Ascending aorta (tissue), 2 donors: ENCODE data around the gene PHF12. TPM values are rescaled to one million over a fixed set of nuclear protein-coding genes. Genes with fewer than 3 reads are reported as not detected.

Experiments
- DNase-seq, 2 donors: peaks; one replicate each; pipeline ENCODE4 v3.0.0-alpha.2; 2019; ENCODE audit warnings: low spot score in 2 of 2
- H3K27ac ChIP-seq, 2 donors: fragments of 200-600 bp; sonication (generic); one replicate each; pipeline ENCODE4 v1.5.1; 2016 to 2017; ENCODE audit warnings: mild to moderate bottlenecking in 1 of 2
- H3K27me3 ChIP-seq: fragments of 200-600 bp; sonication (generic); one replicate; pipeline ENCODE4 v1.5.1; 2017
- H3K36me3 ChIP-seq, 2 donors: fragments of 200-600 bp; sonication (generic); one replicate each; pipeline ENCODE4 v1.5.1; 2016
- H3K4me1 ChIP-seq, 2 donors: fragments of 200-600 bp; sonication (generic); one replicate each; pipeline ENCODE4 v1.5.1; 2016 to 2017; ENCODE audit warnings: mild to moderate bottlenecking in 1 of 2
- H3K4me3 ChIP-seq, 2 donors: fragments of 200-600 bp; sonication (generic); one replicate each; pipeline ENCODE4 v1.5.1; 2016 to 2017; ENCODE audit warnings: mild to moderate bottlenecking in 1 of 2
- H3K9me3 ChIP-seq, 2 donors: fragments of 200-600 bp; sonication (generic); one replicate each; pipeline ENCODE4 v1.5.1; 2016
- intact Hi-C: fragments of 100-400 bp; cut with DNase I; formaldehyde crosslinking; loops from one replicate; pipeline ENCODE4 v1.15.1; 2023
- total RNA-seq: library from RNA; depleted of rRNA; stranded (reverse); fragments of >200 nt; gene quantifications from one replicate; pipeline ENCODE4 v1.1.0, GENCODE V29; 2016
- TF ChIP-seq, protein P1 (sequence below), 3 experiments: fragments of 200-600 bp in 2 of 3; fragments of 450-650 bp in 1 of 3; sonication (generic) in 2 of 3; IDR thresholded peaks; one replicate each; pipeline ENCODE4 v1.5.1; 2016 to 2019; ENCODE audit warnings: antibody characterized with exemption in 3 of 3, mild to moderate bottlenecking in 1 of 3, moderate library complexity in 1 of 3

The PHF12 gene
- total RNA-seq, 1 donor from 2014 or later, result 35.0 TPM

DNA sequence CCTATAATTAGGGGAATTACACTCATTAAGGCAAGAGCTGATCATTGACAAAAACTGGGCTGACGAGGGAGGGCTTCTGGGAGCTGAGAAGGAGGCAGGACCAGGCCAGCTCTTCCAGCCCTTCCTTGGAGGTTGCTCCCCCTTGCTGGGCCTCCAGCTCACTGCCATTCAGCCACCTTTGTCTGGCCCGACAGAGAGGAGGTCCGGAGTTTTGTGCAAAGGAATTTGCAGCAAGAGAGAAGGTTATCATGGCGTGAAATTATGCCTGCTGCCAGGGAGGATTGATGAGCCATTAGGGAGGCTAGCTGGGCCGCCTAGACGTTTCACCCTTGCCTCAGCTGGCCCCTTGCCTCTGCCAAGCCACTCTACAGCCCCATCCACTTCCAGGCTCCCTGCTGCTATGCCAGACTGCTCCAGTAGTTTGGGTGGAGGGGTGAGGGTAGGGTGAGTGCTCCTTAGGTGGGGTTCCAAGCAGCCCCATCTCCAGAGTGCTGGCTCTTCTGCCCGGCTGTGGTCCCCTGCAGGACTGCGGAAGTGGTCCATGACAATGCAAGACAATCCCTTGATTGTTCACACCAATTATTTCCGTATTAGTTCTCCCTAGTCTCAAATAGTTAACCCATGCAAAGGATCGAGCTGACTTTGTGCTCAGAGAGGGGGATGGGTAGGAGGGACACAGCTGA is 17.1 kb upstream of the PHF12 start:
- H3K36me3 ChIP-seq, result no peaks in the 10 kb centered on the region
- no peaks in the 10 kb centered on the region for H3K4me1 ChIP-seq
- H3K9me3 ChIP-seq, result no peaks in the 10 kb centered on the region
- no peak overlapping the region for H3K4me3 ChIP-seq
- intact Hi-C loops, result no loop called here
- no peak overlapping the region for H3K27ac ChIP-seq
- no peaks in the 10 kb centered on the region for H3K27me3 ChIP-seq
- no peak for DNase-seq
- TF ChIP-seq, protein P1, sequence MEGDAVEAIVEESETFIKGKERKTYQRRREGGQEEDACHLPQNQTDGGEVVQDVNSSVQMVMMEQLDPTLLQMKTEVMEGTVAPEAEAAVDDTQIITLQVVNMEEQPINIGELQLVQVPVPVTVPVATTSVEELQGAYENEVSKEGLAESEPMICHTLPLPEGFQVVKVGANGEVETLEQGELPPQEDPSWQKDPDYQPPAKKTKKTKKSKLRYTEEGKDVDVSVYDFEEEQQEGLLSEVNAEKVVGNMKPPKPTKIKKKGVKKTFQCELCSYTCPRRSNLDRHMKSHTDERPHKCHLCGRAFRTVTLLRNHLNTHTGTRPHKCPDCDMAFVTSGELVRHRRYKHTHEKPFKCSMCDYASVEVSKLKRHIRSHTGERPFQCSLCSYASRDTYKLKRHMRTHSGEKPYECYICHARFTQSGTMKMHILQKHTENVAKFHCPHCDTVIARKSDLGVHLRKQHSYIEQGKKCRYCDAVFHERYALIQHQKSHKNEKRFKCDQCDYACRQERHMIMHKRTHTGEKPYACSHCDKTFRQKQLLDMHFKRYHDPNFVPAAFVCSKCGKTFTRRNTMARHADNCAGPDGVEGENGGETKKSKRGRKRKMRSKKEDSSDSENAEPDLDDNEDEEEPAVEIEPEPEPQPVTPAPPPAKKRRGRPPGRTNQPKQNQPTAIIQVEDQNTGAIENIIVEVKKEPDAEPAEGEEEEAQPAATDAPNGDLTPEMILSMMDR (IDR thresholded peaks at IDR 0.05), result no peak

DNA sequence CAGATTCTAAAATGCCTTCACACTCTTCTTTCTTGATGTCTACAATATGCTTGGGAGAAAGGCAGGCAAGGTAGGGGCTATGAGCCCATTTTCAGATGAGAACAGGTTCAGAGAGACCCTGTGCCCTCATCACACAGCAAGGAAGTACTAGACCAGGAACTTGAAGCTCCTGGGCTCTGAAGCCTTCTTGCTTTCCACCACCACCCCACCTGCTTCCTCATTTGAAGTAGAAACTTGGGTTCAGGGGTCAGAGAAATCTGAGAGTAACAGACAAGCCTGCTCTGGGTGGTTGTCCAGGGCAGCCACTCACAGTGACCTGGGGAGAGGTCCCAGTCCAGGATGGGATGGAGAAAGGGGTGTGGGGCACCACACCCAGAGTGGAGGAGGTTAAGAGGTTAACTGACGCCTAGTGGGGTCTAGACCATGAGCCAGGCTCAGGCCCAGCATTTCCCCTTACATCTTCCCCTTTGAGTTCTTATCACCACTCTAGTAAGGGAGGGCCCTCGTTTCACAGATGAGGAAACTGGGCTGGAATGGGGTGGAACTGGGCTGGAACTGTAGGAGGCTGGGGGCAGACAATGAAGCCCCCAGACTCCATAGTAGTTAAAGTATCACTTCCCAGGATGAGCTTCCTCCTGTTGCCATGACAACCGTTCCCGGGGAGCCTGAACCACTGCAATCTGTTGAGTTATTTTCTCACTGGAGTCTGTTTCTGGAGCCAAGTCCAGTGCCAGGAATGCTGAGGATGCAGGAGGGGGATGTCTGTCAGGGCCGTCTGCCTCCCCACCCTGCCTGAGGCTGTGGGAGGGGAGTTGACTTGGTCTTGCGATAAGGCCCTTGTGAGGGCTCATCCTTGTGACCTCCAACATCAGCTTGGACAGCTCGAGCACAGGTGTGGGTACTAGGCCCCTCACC is 16.2 kb upstream of the PHF12 start:
- H3K9me3 ChIP-seq, result no peaks in the 10 kb centered on the region
- no peaks in the 10 kb centered on the region for H3K27me3 ChIP-seq
- DNase-seq, result no peak

DNA sequence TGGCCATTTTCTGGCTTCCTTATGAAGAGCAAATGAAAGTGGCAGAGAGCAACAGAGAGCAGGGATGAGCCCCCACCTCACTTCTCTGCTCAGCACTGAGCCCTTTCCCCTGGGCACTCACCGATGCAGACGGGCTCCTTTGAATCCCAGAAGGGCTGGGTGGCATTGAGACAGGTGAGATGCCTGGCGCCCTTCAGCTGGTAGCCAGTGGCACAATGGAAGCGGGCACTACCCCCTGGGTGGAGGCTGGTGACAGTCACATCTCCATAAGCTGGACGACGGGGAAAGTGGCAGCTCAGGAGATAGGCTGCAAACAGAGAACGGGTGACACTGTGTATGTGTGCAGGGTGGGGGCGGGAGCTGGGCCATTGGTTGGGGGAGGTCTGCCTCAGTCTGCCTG is 12.5 kb upstream of the PHF12 start:
- H3K36me3 ChIP-seq, result no peaks in the 10 kb centered on the region
- H3K27me3 ChIP-seq, result no peaks in the 10 kb centered on the region
- H3K4me1 ChIP-seq, result no peaks in the 10 kb centered on the region
- intact Hi-C loops, result loop anchor here (2.0 kb wide), 1 partner anchor 149 kb away; no protein-coding TSS in a partner anchor
- H3K27ac ChIP-seq, result no peak overlapping the region
- no peak overlapping the region for H3K4me3 ChIP-seq
- DNase-seq, result no peak
- TF ChIP-seq, protein P1 (IDR thresholded peaks at IDR 0.05), result no peak
- H3K9me3 ChIP-seq, result no peaks in the 10 kb centered on the region

More for the DNA sequence above, 16.2 kb upstream of the PHF12 start:
- TF ChIP-seq, protein P1 (IDR thresholded peaks at IDR 0.05), result no peak
- Histone ChIP-seq H3K4me1 (no peaks in the 10 kb centered on the region), H3K4me3 (no peak overlapping the region), H3K36me3 (no peaks in the 10 kb centered on the region), H3K27ac (no peak overlapping the region)
- intact Hi-C loops, result no loop called here

DNA sequence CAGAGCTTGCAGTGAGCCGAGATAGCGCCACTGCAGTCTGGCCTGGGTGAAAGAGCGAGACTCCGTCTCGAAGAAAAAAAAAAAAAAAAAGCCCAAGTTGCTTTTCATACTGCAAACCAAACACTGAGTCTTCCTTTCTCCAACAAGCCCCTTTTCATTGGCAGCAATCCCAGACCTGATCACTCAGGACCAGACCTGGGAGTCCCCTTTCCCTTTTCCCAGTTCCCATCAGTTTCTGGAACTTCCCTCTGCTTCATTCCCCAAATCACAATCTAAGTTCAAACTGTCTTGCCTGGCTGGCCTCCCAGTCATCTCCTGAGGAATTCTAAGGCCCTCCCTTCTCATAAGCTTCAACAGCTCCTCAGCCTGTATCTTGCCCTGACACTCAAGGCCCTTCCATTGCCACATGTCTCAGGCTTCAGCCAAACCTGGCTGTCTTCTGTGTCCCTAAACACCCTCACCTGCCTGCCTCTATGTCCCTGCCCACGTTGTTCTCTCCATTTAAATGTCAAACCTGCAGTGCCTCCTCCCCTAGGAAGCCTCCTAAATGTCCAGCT is 11.8 kb upstream of the PHF12 start:
- no peaks in the 10 kb centered on the region for H3K36me3 ChIP-seq
- TF ChIP-seq, protein P1 (IDR thresholded peaks at IDR 0.05), result no peak
- no peaks in the 10 kb centered on the region for H3K27me3 ChIP-seq
- intact Hi-C loops, result no loop called here
- H3K4me3 ChIP-seq, result no peak overlapping the region
- no peak overlapping the region for H3K27ac ChIP-seq
- H3K4me1 ChIP-seq, result no peaks in the 10 kb centered on the region
- DNase-seq, result no peak
- H3K9me3 ChIP-seq, result no peaks in the 10 kb centered on the region

DNA sequence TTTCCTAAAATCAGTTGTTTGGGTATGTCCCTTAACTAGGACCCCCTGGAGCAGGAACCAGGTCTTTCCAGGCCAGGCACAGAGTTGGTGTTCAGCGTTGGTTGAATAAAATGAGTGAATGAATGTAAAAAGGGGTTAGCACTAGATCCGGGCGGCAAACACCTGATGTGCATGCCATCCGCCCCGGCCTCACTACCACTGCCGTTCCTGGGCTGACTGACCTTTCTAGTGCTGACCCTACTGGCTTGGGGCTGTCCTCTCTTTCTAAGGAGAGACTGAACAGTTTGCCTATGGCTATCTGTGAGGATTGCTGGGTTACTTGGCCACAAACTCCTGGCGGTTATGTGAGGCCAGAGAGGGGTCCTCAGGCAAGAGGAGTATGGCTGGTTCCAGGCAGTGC is 10.1 kb upstream of the PHF12 start:
- no peaks in the 10 kb centered on the region for H3K4me1 ChIP-seq
- intact Hi-C loops, result no loop called here
- no peaks in the 10 kb centered on the region for H3K27me3 ChIP-seq
- TF ChIP-seq, protein P1 (IDR thresholded peaks at IDR 0.05), result no peak
- DNase-seq, result no peak
- H3K36me3 ChIP-seq, result no peaks in the 10 kb centered on the region
- H3K27ac ChIP-seq, result no peak overlapping the region
- H3K9me3 ChIP-seq, result no peaks in the 10 kb centered on the region
- H3K4me3 ChIP-seq, result no peak overlapping the region
